Right cardiac atrium (tissue), 5 donors: ENCODE results near the gene PPFIBP1. TPM values are rescaled to one million over a fixed set of nuclear protein-coding genes. Genes with fewer than 3 reads are reported as not detected.

Source experiments
- ATAC-seq, 2 donors: fragments of 200-7000 bp; cut with Tn5 transposase; one replicate each; pipeline versions ENCODE4 v1.8.0 to v1.9.1; 2020; ENCODE audit warnings: moderate library complexity in 2 of 2, mild to moderate bottlenecking in 1 of 2
- DNase-seq, 3 donors: peaks; one replicate each; pipeline ENCODE4 v3.0.0-alpha.2; 2020
- H3K27ac ChIP-seq: one replicate; pipeline ENCODE4 v1.5.1; 2013; ENCODE audit warnings: mild to moderate bottlenecking, low read length, control low read depth, moderate library complexity
- H3K27me3 ChIP-seq: one replicate; pipeline ENCODE4 v1.6.1; 2013; ENCODE audit not compliant: control insufficient read depth, insufficient read depth
- H3K4me1 ChIP-seq: one replicate; pipeline ENCODE4 v1.6.1; 2013; ENCODE audit warnings: low read length; ENCODE audit not compliant: control insufficient read depth, insufficient read depth
- H3K4me3 ChIP-seq: one replicate; pipeline ENCODE4 v1.5.1; 2013; ENCODE audit warnings: low read length, control low read depth
- H3K9me3 ChIP-seq: one replicate; pipeline ENCODE4 v1.6.1; 2013; ENCODE audit warnings: low read length; ENCODE audit not compliant: control insufficient read depth
- WGBS: extraction: QIAGEN DNeasy Blood & Tissue Kit; methylation state at CpG from one replicate; pipeline ENCODE4 v1.1.7; 2013; 5-methylcytosine and 5-hydroxymethylcytosine counted together
- intact Hi-C, 4 donors: fragments of 100-400 bp; cut with DNase I; formaldehyde crosslinking; loops; one replicate each; pipeline versions ENCODE4 v1.11.0 to v1.14.0; 2022 to 2023
- polyA plus RNA-seq: library from polyadenylated mRNA; stranded (reverse); fragments of 200-250 nt; gene quantifications from one replicate; pipeline ENCODE4 v1.2.3, GENCODE V29; 2013
- total RNA-seq, 4 donors: library from RNA; stranded (reverse); fragmentation: NEBNext Ultra II Directional; extraction: Animal tissue kit (Norgen Biotek cat#: 25700); gene quantifications; one replicate each; pipeline ENCODE4 v1.2.1, GENCODE V29; 2021
- donor health status: healthy with polysubstance abuse.
- donor health status: DM: no; HTN: yes; CAD: no.
- donor health status: DM: no; HTN: no; CAD: no.
- donor health status: DM: no; HTN: yes; CAD: no; lungs with severe emphysema.
- donor health status: DM: yes; HTN: yes; CAD: no.

The PPFIBP1 gene
- total and polyA plus RNA-seq, 5 donors, result 26.4 to 176 (median 88.7) TPM

GRCh38 chr12:27665704-27666103 lies 141.7 kb downstream of the PPFIBP1 start:
- ATAC-seq (no peak), DNase-seq (no peak)
- Histone ChIP-seq H3K4me1 (no peaks in the 10 kb centered on the region), H3K27ac (no peak overlapping the region), H3K4me3 (no peak overlapping the region), H3K9me3 (no peaks in the 10 kb centered on the region), H3K27me3 (no peaks in the 10 kb centered on the region)
- intact Hi-C loops, result no loop called here
- WGBS, result 93% methylated on average over 3 of the region's 3 CpGs

GRCh38 chr12:27666510-27666909 lies 142.5 kb downstream of the PPFIBP1 start:
- Histone ChIP-seq H3K4me3 (no peak overlapping the region), H3K27me3 (no peaks in the 10 kb centered on the region), H3K27ac (no peak overlapping the region), H3K9me3 (no peaks in the 10 kb centered on the region), H3K4me1 (no peaks in the 10 kb centered on the region)
- intact Hi-C loops, result no loop called here
- DNase-seq (no peak), ATAC-seq (no peak)
- 58% methylated on average over 3 of the region's 3 CpGs for WGBS

GRCh38 chr12:27667540-27667939 lies 143.5 kb downstream of the PPFIBP1 start:
- peak in 1 of 3 donors; percentile 30 for DNase-seq
- WGBS, result 83% methylated on average over 6 of the region's 6 CpGs
- no peak overlapping the region for H3K27ac ChIP-seq
- H3K4me1 ChIP-seq, result no peaks in the 10 kb centered on the region
- no peaks in the 10 kb centered on the region for H3K9me3 ChIP-seq
- no peaks in the 10 kb centered on the region for H3K27me3 ChIP-seq
- no peak overlapping the region for H3K4me3 ChIP-seq
- intact Hi-C loops, result no loop called here
- ATAC-seq, result peak; percentile 29 to 55

- H3K27ac ChIP-seq, result no peak overlapping the region
- no peak for DNase-seq
- no peak overlapping the region for H3K4me3 ChIP-seq
- no peaks in the 10 kb centered on the region for H3K9me3 ChIP-seq
- ATAC-seq, result no peak
- intact Hi-C loops, result no loop called here
- no peaks in the 10 kb centered on the region for H3K4me1 ChIP-seq
- WGBS, result 59% methylated on average over 4 of the region's 4 CpGs
- H3K27me3 ChIP-seq, result no peaks in the 10 kb centered on the region
Measured at GRCh38 chr12:27672051-27672450, 148.0 kb downstream of the PPFIBP1 start.

GRCh38 chr12:27672643-27673042 lies 148.6 kb downstream of the PPFIBP1 start:
- Histone ChIP-seq H3K27me3 (no peaks in the 10 kb centered on the region), H3K4me1 (no peaks in the 10 kb centered on the region), H3K4me3 (no peak overlapping the region), H3K9me3 (no peaks in the 10 kb centered on the region), H3K27ac (no peak overlapping the region)
- whole genome bisulfite sequencing, result 67% methylated on average over 1 of the region's 1 CpG
- no peak for DNase-seq
- ATAC-seq, result peak in 1 of 2 donors; percentile 31
- intact Hi-C loops, result no loop called here

GRCh38 chr12:27673101-27673718 lies 149.2 kb downstream of the PPFIBP1 start:
- no peaks in the 10 kb centered on the region for H3K9me3 ChIP-seq

GRCh38 chr12:27674989-27675388 lies 151.0 kb downstream of the PPFIBP1 start:
- DNase-seq (no peak), ATAC-seq (no peak)
- H3K9me3 ChIP-seq, result no peaks in the 10 kb centered on the region
- H3K4me1 ChIP-seq, result no peaks in the 10 kb centered on the region
- H3K4me3 ChIP-seq, result no peak overlapping the region
- intact Hi-C loops, result no loop called here
- no peak overlapping the region for H3K27ac ChIP-seq
- 73% methylated on average over 2 of the region's 2 CpGs for WGBS
- H3K27me3 ChIP-seq, result no peaks in the 10 kb centered on the region

More at GRCh38 chr12:27673101-27673718, 149.2 kb downstream of the PPFIBP1 start:
- ATAC-seq (no peak), DNase-seq (no peak)
- no peaks in the 10 kb centered on the region for H3K4me1 ChIP-seq
- intact Hi-C loops, result no loop called here
- 20% methylated on average over 3 of the region's 3 CpGs for WGBS
- no peak overlapping the region for H3K4me3 ChIP-seq
- H3K27ac ChIP-seq, result no peak overlapping the region
- no peaks in the 10 kb centered on the region for H3K27me3 ChIP-seq

- intact Hi-C loops, result no loop called here
- Histone ChIP-seq H3K4me1 (no peaks in the 10 kb centered on the region), H3K4me3 (no peak overlapping the region), H3K9me3 (no peaks in the 10 kb centered on the region), H3K27ac (no peak overlapping the region), H3K27me3 (no peaks in the 10 kb centered on the region)
- ATAC-seq (no peak), DNase-seq (no peak)
Measured at GRCh38 chr12:27680619-27681018, 156.6 kb downstream of the PPFIBP1 start.

GRCh38 chr12:27682534-27682933 lies 158.5 kb downstream of the PPFIBP1 start:
- no peaks in the 10 kb centered on the region for H3K27me3 ChIP-seq
- ATAC-seq (no peak), DNase-seq (no peak)
- no peak overlapping the region for H3K27ac ChIP-seq
- WGBS, result 96% methylated on average over 2 of the region's 2 CpGs
- intact Hi-C loops, result no loop called here
- H3K9me3 ChIP-seq, result no peaks in the 10 kb centered on the region
- no peak overlapping the region for H3K4me3 ChIP-seq
- H3K4me1 ChIP-seq, result no peaks in the 10 kb centered on the region

GRCh38 chr12:27685274-27685673 lies 161.3 kb downstream of the PPFIBP1 start:
- intact Hi-C loops, result no loop called here
- no peak for ATAC-seq
- no peak overlapping the region for H3K27ac ChIP-seq
- no peaks in the 10 kb centered on the region for H3K4me1 ChIP-seq
- H3K9me3 ChIP-seq, result no peaks in the 10 kb centered on the region
- 90% methylated on average over 2 of the region's 2 CpGs for WGBS
- DNase-seq, result no peak
- H3K4me3 ChIP-seq, result no peak overlapping the region
- H3K27me3 ChIP-seq, result no peaks in the 10 kb centered on the region

- intact Hi-C loops, result no loop called here
- Histone ChIP-seq H3K4me1 (no peaks in the 10 kb centered on the region), H3K27ac (no peak overlapping the region), H3K9me3 (no peaks in the 10 kb centered on the region), H3K27me3 (no peaks in the 10 kb centered on the region), H3K4me3 (no peak overlapping the region)
- no peak for DNase-seq
- no peak for ATAC-seq
Measured at GRCh38 chr12:27686147-27686546, 162.1 kb downstream of the PPFIBP1 start.

GRCh38 chr12:27688671-27689070 lies 164.7 kb downstream of the PPFIBP1 start:
- Histone ChIP-seq H3K27ac (no peak overlapping the region), H3K4me3 (no peak overlapping the region), H3K27me3 (no peaks in the 10 kb centered on the region), H3K4me1 (no peaks in the 10 kb centered on the region), H3K9me3 (no peaks in the 10 kb centered on the region)
- 93% methylated on average over 3 of the region's 3 CpGs for WGBS
- no peak for DNase-seq
- intact Hi-C loops, result no loop called here
- ATAC-seq, result no peak
